Ascending aorta (tissue), 2 donors: Measurements from ENCODE around the gene LHCGR. TPM values are rescaled to one million over a fixed set of nuclear protein-coding genes. Genes with fewer than 3 reads are reported as not detected.

Source experiments
- DNase-seq, 2 donors: peaks; one replicate each; pipeline ENCODE4 v3.0.0-alpha.2; 2019; ENCODE audit warnings: low spot score in 2 of 2
- H3K27ac ChIP-seq, 2 donors: fragments of 200-600 bp; sonication (generic); one replicate each; pipeline ENCODE4 v1.5.1; 2016 to 2017; ENCODE audit warnings: mild to moderate bottlenecking in 1 of 2
- H3K27me3 ChIP-seq: fragments of 200-600 bp; sonication (generic); one replicate; pipeline ENCODE4 v1.5.1; 2017
- H3K36me3 ChIP-seq, 2 donors: fragments of 200-600 bp; sonication (generic); one replicate each; pipeline ENCODE4 v1.5.1; 2016
- H3K4me1 ChIP-seq, 2 donors: fragments of 200-600 bp; sonication (generic); one replicate each; pipeline ENCODE4 v1.5.1; 2016 to 2017; ENCODE audit warnings: mild to moderate bottlenecking in 1 of 2
- H3K4me3 ChIP-seq, 2 donors: fragments of 200-600 bp; sonication (generic); one replicate each; pipeline ENCODE4 v1.5.1; 2016 to 2017; ENCODE audit warnings: mild to moderate bottlenecking in 1 of 2
- H3K9me3 ChIP-seq, 2 donors: fragments of 200-600 bp; sonication (generic); one replicate each; pipeline ENCODE4 v1.5.1; 2016
- intact Hi-C: fragments of 100-400 bp; cut with DNase I; formaldehyde crosslinking; loops from one replicate; pipeline ENCODE4 v1.15.1; 2023
- total RNA-seq: library from RNA; depleted of rRNA; stranded (reverse); fragments of >200 nt; gene quantifications from one replicate; pipeline ENCODE4 v1.1.0, GENCODE V29; 2016
- TF ChIP-seq, protein P1 (sequence below), 3 experiments: fragments of 200-600 bp in 2 of 3; fragments of 450-650 bp in 1 of 3; sonication (generic) in 2 of 3; IDR thresholded peaks; one replicate each; pipeline ENCODE4 v1.5.1; 2016 to 2019; ENCODE audit warnings: antibody characterized with exemption in 3 of 3, mild to moderate bottlenecking in 1 of 3, moderate library complexity in 1 of 3

The LHCGR gene
- total RNA-seq, 1 donor from 2014 or later: not detected

DNA sequence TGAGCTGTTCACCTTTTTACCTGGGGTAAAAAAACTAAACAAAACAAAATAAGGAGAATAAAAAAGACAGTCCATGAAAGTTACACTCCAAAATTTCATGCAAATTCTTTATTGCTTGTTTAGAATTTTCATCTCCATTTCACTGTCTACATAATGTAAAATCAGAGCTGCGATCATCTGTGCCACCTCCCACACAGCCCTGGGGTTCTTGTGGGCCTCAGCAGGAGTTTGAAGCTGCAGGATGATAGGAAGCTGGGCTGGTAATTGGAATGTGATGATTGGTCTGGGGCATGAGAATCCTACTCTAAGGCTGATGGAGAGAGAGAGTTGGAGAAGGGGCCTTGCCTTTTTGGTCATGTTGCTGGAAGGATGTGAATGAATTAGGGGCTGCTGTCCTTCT, 4.2 kb upstream of the LHCGR start:
- no peaks in the 10 kb centered on the region for H3K36me3 ChIP-seq
- H3K27me3 ChIP-seq: no peaks in the 10 kb centered on the region
- intact Hi-C loops: no loop called here
- H3K4me3 ChIP-seq: no peak overlapping the region
- DNase-seq: no peak
- H3K4me1 ChIP-seq: no peaks in the 10 kb centered on the region
- H3K27ac ChIP-seq: no peak overlapping the region
- peaks cover 0 to 4% of the 10 kb centered on the region in 2 donors for H3K9me3 ChIP-seq
- TF ChIP-seq, protein P1, sequence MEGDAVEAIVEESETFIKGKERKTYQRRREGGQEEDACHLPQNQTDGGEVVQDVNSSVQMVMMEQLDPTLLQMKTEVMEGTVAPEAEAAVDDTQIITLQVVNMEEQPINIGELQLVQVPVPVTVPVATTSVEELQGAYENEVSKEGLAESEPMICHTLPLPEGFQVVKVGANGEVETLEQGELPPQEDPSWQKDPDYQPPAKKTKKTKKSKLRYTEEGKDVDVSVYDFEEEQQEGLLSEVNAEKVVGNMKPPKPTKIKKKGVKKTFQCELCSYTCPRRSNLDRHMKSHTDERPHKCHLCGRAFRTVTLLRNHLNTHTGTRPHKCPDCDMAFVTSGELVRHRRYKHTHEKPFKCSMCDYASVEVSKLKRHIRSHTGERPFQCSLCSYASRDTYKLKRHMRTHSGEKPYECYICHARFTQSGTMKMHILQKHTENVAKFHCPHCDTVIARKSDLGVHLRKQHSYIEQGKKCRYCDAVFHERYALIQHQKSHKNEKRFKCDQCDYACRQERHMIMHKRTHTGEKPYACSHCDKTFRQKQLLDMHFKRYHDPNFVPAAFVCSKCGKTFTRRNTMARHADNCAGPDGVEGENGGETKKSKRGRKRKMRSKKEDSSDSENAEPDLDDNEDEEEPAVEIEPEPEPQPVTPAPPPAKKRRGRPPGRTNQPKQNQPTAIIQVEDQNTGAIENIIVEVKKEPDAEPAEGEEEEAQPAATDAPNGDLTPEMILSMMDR (IDR thresholded peaks at IDR 0.05): no peak

DNA sequence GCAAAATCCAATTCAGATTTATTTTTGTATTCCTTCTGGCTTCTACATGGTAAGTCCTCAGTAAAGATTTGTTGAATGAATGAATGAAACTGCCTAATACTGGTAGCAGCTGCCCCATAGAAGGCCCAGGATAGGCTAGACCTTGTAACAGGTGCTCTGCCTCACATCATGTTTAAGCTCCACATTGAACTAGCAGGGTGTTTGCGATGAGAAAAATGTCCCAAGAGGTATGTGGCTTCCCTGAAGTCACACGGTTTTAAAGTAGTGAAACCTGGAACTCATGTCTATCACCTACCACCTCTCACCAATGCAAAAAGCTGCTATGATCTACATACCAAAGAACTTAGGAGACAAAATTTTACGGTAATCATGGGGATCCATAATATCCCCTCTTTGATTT, 765 bp upstream of the LHCGR start:
- no peak overlapping the region for H3K4me3 ChIP-seq
- H3K36me3 ChIP-seq: no peaks in the 10 kb centered on the region
- H3K9me3 ChIP-seq: no peaks in the 10 kb centered on the region
- no peaks in the 10 kb centered on the region for H3K4me1 ChIP-seq
- H3K27ac ChIP-seq: no peak overlapping the region
- intact Hi-C loops: no loop called here
- TF ChIP-seq, protein P1 (IDR thresholded peaks at IDR 0.05): no peak
- no peaks in the 10 kb centered on the region for H3K27me3 ChIP-seq
- no peak for DNase-seq

DNA sequence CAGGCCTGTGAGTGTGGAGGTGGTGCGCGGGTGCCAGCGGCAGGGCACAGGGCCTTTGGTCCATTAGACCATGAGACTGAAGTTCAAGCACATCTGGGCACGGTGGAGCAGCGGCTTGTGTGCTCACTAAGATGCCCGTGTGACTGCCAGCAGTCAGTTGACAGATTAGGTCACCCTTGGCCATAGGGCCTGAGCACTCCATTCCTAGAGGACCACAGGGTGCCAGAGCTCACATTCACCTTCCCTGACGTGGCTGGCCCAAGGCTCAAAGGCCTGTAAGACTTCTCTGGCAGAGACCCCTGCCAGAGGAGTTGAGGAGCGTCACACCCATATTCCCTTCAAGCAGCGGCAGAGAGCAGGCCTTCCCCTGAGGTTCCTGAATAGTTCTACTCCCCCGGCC, 650 bp downstream of the LHCGR start:
- DNase-seq: no peak
- no peaks in the 10 kb centered on the region for H3K9me3 ChIP-seq
- H3K27me3 ChIP-seq: no peaks in the 10 kb centered on the region
- no peaks in the 10 kb centered on the region for H3K4me1 ChIP-seq
- TF ChIP-seq, protein P1 (IDR thresholded peaks at IDR 0.05): no peak
- intact Hi-C loops: no loop called here
- H3K4me3 ChIP-seq: peak overlapping the region; percentile 2 to 40
- no peak overlapping the region for H3K27ac ChIP-seq
- H3K36me3 ChIP-seq: no peaks in the 10 kb centered on the region

DNA sequence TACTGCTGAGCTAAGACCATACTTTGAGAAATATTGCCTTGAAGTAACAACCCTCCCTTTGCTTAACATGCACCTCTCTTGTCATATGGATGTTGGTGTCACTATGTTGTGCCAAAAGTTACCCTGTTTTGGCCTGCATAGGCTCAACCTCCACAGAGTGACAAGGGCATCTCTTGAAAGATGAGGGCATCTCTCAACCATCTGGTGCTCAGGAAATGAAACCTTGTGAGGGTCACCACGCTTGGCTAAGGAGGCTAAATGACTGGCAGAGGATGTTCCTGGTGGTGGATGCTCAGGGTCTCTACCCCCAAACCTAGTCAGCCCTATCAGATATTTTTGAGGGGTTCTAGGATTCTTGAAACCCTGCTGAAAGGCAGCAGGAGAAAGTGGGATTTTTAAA, 2.3 kb downstream of the LHCGR start:
- no peaks in the 10 kb centered on the region for H3K27me3 ChIP-seq
- H3K27ac ChIP-seq: no peak overlapping the region
- H3K4me1 ChIP-seq: no peaks in the 10 kb centered on the region
- no peak overlapping the region for H3K4me3 ChIP-seq
- DNase-seq: no peak
- no peaks in the 10 kb centered on the region for H3K36me3 ChIP-seq
- TF ChIP-seq, protein P1 (IDR thresholded peaks at IDR 0.05): no peak
- intact Hi-C loops: no loop called here
- no peaks in the 10 kb centered on the region for H3K9me3 ChIP-seq

DNA sequence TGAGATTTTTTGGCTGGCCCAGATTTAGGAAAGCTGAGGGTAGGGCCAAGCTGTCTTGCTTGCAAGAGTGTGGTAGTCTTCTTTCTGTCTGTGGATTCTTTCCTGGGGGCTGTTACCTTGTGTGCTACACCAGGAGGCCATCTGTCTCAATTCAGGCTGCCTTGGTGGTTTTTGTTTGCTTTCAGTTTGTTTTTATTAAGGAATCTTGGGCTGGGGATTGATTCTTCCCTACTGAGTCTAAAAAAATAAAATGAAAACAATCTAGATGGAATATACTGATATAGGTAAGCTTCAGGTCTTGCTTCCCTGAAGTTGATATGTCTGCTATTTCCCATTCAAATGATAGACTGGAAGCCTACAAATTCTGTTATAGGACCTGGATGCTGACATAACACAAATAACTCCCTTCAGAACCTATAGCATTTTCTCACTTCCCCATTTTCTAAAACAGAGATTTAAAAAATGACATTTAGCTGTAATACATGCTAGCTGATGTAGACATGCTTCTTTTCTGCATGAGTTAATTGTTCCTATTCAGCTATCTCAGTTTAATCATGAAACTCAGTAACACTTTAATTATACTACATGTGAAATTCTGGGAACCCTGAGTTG, 5.3 kb downstream of the LHCGR start:
- Histone ChIP-seq H3K27ac (no peak overlapping the region), H3K9me3 (no peaks in the 10 kb centered on the region), H3K4me3 (no peak overlapping the region), H3K4me1 (no peaks in the 10 kb centered on the region), H3K36me3 (no peaks in the 10 kb centered on the region), H3K27me3 (no peaks in the 10 kb centered on the region)
- no peak for DNase-seq
- intact Hi-C loops: no loop called here
- TF ChIP-seq, protein P1 (IDR thresholded peaks at IDR 0.05): no peak
